Cortex of kidney (tissue), 1 donor: Measurements from ENCODE around the gene PARP3.

Experiments used
- DNase-seq: peaks from one replicate; lab custom pipeline; 2025; lab: John Stamatoyannopoulos, UW

The PARP3 gene

DNA sequence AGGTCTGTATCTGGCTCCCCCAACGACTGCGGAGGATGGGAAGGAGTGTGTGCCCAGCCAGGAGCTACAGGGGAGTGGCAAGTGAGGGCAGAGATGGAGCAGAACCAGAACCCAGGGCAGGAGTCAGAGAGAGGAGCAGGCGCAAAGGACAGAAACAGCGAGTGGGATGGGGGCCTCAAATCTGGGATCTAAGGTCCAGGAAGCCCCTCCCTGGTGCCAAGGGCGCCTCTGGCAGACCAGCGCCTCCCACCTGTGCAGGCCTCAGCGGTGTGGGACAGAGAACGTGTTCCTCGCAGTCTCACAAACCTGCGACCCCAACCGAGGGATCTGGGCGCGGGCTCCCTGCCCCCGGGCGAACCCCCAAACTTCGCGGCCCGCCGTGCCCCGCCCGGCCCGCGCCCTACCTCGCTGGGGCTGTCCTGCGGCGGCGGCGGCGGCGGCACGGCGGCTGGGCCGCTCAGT lies 24.8 kb downstream of the PARP3 start:
- no peak for DNase-seq

GRCh38 chr3:51967384-51968169 lies 25.4 kb downstream of the PARP3 start, which contains the start of gene PCBP4:
Gene PCBP4 (minus strand): TSS chr3:51967454. CDS start chr3:51961240, 6,214 bp downstream.
- no peak for DNase-seq

DNA sequence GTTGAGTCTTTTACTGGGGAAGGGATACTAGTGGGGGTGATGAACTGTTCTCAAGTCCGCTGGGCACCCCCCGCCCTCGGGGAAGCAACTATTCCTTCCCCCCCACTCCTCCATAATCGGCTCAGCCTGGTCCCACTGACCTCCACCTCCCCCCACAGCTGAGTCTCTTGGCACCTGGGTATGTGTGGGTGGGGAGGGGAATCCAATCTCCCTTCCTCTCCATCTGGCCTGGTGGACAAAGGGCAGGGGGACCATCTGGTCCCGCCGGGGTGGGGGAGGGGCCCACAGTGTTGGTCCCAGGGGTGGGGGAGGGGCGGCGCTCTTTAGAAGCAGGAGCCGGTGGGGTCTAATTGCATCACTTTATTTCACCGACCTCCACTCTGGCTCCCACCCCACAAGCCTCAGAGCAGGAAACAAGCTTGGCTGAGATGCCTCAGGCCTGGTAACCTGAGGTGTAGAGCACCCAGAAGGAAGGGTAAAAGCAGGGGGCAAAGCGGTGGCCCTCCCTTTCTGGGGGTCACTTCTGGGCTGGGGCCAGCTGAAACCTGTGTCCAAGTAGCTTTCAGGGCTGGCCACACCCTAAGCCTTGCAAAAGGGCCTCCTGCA lies 26.1 kb downstream of the PARP3 start:
- DNase-seq = no peak

GRCh38 chr3:51968883-51969678 lies 26.9 kb downstream of the PARP3 start:
- DNase-seq = no peak

DNA sequence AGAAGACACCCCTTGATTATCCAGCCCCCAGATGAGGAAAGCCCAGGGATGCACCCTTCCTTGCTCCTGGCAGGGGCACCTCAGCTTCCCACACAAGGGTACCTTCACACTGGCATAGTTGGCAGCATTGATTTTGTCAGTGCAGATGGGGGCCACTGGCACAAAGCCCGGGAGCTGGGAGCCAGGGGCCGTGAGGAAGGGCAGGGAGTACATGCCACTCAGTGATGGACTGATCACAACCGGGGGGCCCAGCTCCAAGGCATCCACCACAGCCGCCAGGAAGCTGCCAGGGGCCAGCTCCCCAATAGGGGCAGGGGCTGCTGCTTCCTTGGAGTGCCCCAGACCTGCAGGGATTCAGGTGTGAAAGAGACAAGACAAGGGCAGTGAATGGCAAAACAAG lies 27.7 kb downstream of the PARP3 start:
- DNase-seq = no peak

DNA sequence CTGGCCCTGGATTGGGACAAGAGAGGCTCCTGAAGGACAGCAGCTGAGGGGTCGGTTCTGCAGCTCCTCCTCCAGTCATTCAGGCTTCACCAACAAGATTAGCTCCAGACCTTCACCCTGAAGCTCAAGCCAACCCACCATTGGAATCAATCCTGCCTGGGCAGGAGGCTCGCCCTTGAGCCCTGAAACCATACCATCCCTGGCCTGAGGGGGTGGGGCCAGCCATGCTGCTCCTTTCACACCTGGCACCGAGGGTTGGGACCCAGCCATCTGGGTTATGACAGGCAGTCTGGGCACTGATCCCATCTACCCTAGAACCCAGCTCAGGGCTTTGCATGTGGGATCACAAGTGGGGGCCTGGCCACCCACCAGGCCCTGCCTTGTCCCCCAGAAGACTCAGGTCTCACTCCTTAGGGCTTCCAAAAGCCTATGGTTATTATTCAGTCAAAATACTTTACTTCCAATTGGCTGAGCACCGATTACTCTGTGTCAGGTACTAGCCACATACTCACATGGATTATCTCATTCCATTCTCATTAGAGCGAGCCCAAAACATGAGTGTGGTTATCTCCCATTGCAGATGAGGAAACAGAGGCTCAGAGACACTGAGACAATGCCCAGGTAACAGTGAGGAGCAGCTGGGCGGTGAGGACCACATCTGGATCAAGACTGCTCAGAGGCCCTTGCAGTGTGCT lies 28.6 kb downstream of the PARP3 start:
- no peak for DNase-seq

DNA sequence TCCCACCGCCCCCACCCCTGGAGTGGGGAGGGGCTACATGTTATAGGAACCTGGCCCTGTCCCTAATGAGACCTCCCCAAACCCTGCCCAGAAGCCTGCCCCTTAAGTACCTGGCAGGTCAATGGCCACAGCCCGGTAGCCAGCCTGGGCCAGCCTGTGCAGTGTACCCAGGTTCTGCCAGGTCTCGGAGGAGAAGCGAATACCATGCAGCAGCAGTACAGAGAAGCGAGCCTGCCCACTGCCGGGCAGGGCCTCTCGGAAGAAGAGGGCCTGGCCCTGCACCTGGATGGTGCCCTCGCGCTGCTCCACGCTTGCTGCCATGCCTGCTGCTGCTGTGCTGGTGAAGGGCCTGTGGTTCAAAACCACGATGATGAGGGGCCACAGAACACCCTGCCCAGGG lies 29.2 kb downstream of the PARP3 start:
- no peak for DNase-seq

- DNase-seq = no peak
Measured at GRCh38 chr3:51974277-51974962, 32.3 kb downstream of the PARP3 start.

DNA sequence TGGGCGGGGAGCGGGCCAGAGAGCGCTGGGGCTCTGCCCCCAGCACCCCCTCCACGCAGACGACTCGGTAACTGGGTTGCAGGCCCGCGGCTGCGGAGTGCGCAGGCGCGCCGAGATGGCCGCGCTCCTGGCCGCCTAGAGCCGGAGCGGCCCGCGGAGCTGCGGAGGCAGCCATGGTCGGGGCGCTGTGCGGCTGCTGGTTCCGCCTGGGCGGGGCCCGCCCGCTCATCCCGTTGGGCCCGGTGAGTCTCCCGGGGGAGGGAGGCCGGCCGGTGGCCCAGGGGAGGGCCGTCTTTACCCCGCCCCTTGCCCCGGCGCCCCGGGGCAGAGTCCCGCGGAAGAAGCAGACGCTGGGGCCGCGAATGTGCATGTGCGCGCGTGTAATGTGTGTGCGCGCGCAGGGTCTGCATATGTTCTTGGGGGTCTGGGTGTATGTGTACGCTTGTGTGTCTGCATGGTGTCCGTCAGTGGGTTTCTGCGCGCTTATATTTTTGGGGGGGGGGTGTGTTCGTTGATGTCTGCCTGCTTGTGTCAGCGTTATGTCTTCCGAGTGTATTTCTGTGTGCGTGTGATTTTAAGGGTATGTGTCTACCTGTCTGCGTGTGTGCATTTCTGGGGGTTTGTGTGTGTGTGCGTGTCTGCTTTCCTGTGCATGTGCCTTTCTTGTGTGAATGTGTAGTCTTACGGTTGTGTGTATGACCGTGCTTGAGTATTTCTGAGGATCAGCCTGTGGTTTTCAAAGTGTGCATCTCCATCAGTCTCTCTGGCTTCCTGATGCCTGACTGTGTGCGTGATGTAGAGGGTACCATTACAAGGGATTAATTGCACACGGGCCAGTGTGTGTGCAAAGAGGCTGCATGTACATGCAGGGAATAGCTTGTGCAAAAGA lies 33.0 kb downstream of the PARP3 start, which contains the start of gene ABHD14A:
TSS of gene ABHD14A (plus strand) at position 102 of the 889 bp plus-strand sequence. CDS start at position 174, 72 bp downstream.
- DNase-seq = no peak

DNA sequence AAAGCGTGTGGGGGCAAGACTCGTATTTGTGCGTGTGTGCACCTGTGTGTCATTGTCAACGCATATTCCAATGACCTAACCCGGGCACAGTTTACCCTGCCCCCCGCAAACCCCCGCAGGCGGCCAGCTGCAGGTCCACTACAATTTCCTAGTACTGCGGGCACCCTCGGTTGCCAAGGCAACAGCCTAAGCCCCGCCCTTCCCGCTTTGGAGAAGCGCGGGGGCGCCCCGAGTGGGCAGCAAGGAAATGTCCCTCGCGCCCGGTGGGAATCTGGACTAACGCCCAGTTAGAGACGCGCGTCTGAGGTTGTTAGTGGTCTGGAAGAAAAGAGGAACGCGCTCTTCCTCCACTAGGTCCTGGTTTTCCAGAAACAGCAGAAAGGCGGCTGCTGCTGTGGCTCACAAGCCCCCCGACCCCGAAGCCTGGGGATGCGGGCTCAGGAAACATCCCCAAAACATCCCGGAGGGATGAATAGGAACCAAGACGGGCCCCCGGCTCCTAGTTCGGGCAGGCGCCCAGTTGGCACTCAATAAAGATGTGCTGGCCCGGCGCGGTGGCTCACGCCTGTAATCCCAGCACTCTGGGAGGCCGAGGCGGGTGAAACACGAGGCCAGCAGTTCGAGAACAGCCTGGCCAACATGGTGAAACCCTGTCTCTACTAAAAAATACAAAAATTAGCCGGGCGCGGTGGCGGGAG lies 33.8 kb downstream of the PARP3 start:
- no peak for DNase-seq

DNA sequence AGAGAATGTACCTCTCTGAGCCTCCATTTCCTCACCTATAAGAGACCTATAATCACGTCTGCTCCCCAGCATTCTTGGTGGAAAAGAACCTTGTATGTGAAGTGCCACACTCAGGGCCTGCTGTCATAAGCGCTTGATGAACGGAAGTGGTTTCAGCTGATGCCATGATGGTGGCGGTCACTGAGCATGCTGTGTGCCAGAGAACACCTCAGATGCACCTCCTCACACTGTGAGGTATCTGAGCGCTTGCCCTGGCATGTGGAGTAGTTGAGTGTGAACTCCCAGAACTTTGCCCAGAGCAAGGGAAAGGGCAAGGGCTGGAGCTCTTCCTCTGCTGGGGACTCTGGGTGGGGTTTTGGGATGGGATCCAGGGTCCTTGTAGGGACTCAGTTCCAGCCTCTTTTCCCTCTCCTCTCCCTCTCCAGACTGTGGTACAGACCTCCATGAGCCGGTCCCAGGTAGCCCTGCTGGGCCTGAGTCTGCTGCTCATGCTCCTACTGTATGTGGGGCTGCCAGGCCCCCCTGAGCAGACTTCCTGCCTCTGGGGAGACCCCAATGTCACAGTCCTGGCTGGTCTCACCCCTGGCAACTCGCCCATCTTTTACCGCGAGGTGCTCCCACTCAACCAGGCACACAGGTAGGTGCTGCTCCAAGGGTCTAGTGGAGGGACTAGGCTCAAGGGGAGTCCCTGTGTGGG lies 35.4 kb downstream of the PARP3 start:
- no peak for DNase-seq

GRCh38 chr3:51978143-51978502 lies 36.0 kb downstream of the PARP3 start:
- no peak for DNase-seq

GRCh38 chr3:51980253-51980652 lies 38.1 kb downstream of the PARP3 start:
- no peak for DNase-seq

DNA sequence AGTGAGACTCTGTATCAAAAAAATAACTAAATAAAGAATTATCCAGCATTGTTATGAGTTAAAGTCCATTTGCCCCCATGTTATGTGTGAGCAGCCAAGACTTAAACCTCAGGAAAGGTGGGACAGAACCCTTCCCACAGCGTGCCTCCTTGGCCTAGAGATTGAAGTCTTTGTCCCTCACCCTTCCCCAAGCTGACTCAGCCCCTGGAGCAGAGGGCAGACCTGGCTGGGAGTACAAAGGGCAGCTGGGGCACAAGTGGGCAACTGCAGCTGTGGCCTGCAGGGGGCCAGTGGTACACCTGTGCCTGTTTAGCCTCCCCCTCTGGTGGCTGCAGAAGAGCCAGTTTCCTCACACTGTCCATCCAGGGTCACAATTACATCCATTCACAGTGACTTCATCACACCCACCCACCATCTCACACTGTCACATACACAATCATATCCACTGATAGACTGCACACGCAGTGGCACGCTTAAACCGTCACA lies 40.2 kb downstream of the PARP3 start:
- no peak for DNase-seq

DNA sequence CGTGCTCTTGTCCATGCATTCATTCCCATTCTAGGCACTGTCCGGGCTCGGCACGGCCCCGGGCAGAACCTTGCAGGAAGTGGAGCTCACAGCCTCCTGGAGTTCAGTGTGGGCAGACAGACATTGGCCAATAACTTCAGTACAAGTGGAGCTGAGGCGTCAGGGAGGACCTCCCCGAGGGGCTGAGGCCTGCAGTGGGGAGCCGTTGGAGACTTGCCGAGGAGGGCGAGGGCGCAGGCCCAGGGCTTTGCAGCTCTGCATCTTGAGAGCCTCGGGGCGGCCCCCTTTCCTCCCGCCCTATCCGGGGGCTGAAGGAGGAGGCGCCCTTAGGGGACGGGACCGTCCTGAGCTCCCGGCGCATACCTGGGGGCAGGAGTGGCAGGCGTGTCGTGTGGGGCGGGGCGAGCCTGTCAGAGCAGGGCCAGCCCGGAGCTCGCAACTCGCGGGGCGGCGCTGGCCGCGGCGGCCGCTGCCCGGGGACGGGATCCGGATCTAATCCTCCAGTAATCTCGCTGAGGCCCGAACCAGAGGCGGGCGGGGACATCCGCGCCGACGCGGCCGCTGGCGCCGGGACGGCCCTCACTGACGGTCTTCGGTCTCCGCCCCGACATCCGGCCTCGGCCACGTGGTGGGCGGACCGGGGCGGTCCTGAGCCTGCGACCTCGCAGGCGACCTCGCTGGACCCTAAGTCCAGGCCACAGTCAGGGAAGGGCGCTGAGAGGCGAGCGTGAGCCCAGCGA lies 40.8 kb downstream of the PARP3 start, which contains the start of gene ACY1:
TSS of gene ACY1 (plus strand) at position 698 of the 740 bp plus-strand sequence. CDS start 530 bp downstream, outside the sequence.
- DNase-seq = no peak

DNA sequence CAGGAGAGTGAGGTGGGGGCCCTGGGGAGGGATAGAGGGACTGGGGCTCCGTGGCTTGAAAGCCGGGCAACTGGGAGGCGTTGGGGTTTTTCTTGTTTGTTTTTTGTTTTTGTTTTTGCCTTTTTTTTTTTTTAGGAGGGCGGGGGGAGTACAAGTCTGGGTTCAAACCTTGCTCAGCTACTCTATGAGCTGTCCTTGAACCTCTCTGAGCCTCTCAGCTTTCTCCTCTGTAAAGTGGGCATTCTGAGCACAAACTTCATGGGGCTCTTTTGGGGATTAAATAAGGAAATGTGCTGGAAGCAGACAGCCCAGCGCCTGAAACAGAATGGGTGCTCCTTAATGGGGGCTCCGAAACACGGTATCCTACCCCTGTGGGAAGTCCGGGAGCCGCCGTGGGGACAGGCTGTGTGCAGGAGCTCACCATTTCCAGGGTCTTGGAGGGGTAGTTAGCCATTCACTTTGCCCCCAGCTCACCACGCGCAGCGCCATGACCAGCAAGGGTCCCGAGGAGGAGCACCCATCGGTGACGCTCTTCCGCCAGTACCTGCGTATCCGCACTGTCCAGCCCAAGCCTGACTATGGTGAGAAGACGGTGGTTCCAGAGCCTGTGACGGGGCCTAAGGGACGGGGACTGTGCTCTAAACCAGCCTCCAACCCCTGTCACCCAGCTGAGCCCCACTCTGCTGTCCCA lies 41.6 kb downstream of the PARP3 start:
- no peak for DNase-seq

GRCh38 chr3:51984269-51984647 lies 42.1 kb downstream of the PARP3 start:
- DNase-seq = no peak

GRCh38 chr3:51985063-51985462 lies 42.9 kb downstream of the PARP3 start:
- no peak for DNase-seq
